T-helper 17 cell (primary cell): ENCODE results near the gene FSD2. TPM values are rescaled to one million over a fixed set of nuclear protein-coding genes. Genes with fewer than 3 reads are reported as not detected.

Source experiments
- ATAC-seq: fragments of 150-1000 bp; cut with Tn5 transposase; 2 replicates; pipeline ENCODE4 v1.10.0; 2021; ENCODE audit warnings: mild to moderate bottlenecking, moderate library complexity
- DNase-seq, 3 donors: peaks; one replicate each; pipeline versions ENCODE4 v3.0.0 to v3.0.0-alpha.2; 2020 to 2021
- H3K9me3 ChIP-seq: one replicate; pipeline ENCODE4 v1.7.0; 2013; ENCODE audit warnings: low read length, mild to moderate bottlenecking; ENCODE audit not compliant: control insufficient read depth, poor library complexity, severe bottlenecking
- H3K27ac Mint-ChIP-seq: one replicate; pipeline ENCODE4 v1.8.0; 2022; ENCODE audit warnings: mild to moderate bottlenecking, moderate library complexity, mixed read lengths
- H3K27me3 Mint-ChIP-seq: one replicate; pipeline ENCODE4 v1.8.0; 2022; ENCODE audit warnings: mixed read lengths
- H3K36me3 Mint-ChIP-seq: one replicate; pipeline ENCODE4 v1.8.0; 2022; ENCODE audit warnings: low read depth, mixed read lengths
- H3K4me1 Mint-ChIP-seq: one replicate; pipeline ENCODE4 v1.8.0; 2022; ENCODE audit warnings: mild to moderate bottlenecking, mixed read lengths
- H3K4me3 Mint-ChIP-seq: one replicate; pipeline ENCODE4 v1.8.0; 2022; ENCODE audit warnings: mild to moderate bottlenecking, moderate library complexity, mixed read lengths
- total RNA-seq, 4 donors: library from RNA in 2 of 4; stranded (reverse) in 2 of 4; gene quantifications; one replicate each; pipeline ENCODE4 v1.2.3 and lab custom pipeline; 2022 to 2026

The FSD2 gene, protein sequence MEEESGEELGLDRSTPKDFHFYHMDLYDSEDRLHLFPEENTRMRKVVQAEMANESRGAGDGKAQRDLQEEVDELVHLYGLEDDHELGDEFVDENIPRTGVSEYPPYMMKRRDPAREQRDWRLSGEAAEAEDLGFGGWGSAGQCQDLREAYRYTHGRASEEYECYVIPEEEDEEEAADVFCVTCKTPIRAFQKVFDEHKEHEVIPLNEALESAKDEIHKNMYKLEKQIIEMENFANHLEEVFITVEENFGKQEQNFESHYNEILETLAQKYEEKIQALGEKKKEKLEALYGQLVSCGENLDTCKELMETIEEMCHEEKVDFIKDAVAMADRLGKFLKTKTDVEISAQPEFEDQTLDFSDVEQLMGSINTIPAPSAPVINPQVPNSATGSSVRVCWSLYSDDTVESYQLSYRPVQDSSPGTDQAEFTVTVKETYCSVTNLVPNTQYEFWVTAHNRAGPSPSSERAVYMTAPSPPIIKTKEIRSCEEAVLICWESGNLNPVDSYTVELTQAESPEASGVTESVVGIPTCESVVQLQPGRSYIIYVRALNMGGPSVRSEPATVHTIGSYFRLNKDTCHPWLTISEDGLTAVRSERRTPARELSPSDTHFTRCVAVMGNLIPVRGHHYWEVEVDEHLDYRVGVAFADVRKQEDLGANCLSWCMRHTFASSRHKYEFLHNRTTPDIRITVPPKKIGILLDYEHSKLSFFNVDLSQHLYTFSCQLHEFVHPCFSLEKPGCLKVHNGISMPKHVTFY
- total RNA-seq (not detected), total RNA-seq (lab: John Stamatoyannopoulos, UW) (0.08 to 0.12 reads per million in 2 donors)

- Mint-ChIP-seq H3K4me3 (peak within 1 kb of the TSS; percentile 19), H3K27ac (no peak within 1 kb of the TSS), H3K4me1 (peaks cover 16% of the 10 kb centered on the region), H3K36me3 (peaks cover 12% of the 10 kb centered on the region), H3K27me3 (peaks cover 34% of the 10 kb centered on the region)
- ATAC-seq (no peak), DNase-seq (no peak)
- H3K9me3 ChIP-seq = no peaks in the 10 kb centered on the region
Measured at GRCh38 chr15:82805994-82806406, at the start of gene FSD2. TSS of gene FSD2 (minus strand) at chr15:82806069. CDS start at chr15:82787390, 18,679 bp downstream.

GRCh38 chr15:82854554-82854953 lies 48.7 kb upstream of the FSD2 start:
- H3K4me3 Mint-ChIP-seq = no peak overlapping the region
- no peak for ATAC-seq
- DNase-seq = no peak
- H3K27ac Mint-ChIP-seq = no peak overlapping the region
- H3K27me3 Mint-ChIP-seq = peaks cover 13% of the 10 kb centered on the region
- peaks cover 3% of the 10 kb centered on the region for H3K36me3 Mint-ChIP-seq
- no peaks in the 10 kb centered on the region for H3K9me3 ChIP-seq
- peaks cover 7% of the 10 kb centered on the region for H3K4me1 Mint-ChIP-seq

DNA sequence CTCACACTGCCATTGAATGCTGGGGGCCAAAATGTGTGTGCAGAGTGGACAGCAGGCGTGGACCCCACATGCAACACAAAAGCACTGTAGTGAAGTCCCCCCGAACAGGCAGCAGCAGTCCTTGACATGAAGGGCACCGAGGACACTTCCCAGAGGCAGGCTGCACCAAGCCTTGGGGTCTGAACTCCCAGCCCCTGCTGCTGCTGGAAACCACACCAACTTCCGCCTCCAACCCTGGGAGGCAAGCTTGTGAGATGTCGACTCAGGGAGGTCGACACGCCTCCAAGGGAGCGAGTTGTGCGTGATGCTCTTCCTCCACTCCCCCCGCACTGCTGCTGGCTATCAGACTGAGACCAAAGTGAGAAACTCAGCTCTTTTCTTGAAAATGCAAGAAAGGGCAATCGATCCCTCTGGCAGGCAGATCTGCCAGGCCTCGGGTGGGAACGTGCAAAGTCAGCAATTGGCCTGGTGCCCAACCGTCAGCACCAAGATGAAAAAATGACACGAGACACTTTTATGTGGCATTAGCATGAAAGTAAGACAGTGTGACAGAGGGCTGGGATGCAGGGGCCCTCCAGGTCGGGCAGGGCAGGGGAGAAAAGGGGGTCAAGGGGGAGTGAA lies 47.2 kb upstream of the FSD2 start:
- peaks cover 10% of the 10 kb centered on the region for H3K4me1 Mint-ChIP-seq
- ATAC-seq = no peak
- no peaks in the 10 kb centered on the region for H3K36me3 Mint-ChIP-seq
- H3K27me3 Mint-ChIP-seq = no peaks in the 10 kb centered on the region
- H3K9me3 ChIP-seq = no peaks in the 10 kb centered on the region
- no peak for DNase-seq
- no peak overlapping the region for H3K4me3 Mint-ChIP-seq
- no peak overlapping the region for H3K27ac Mint-ChIP-seq

GRCh38 chr15:82851981-82852511 lies 46.2 kb upstream of the FSD2 start:
- Mint-ChIP-seq H3K4me3 (no peak overlapping the region), H3K4me1 (peaks cover 10% of the 10 kb centered on the region), H3K36me3 (no peaks in the 10 kb centered on the region), H3K27ac (no peak overlapping the region), H3K27me3 (no peaks in the 10 kb centered on the region)
- H3K9me3 ChIP-seq = no peaks in the 10 kb centered on the region
- ATAC-seq (no peak), DNase-seq (no peak)

DNA sequence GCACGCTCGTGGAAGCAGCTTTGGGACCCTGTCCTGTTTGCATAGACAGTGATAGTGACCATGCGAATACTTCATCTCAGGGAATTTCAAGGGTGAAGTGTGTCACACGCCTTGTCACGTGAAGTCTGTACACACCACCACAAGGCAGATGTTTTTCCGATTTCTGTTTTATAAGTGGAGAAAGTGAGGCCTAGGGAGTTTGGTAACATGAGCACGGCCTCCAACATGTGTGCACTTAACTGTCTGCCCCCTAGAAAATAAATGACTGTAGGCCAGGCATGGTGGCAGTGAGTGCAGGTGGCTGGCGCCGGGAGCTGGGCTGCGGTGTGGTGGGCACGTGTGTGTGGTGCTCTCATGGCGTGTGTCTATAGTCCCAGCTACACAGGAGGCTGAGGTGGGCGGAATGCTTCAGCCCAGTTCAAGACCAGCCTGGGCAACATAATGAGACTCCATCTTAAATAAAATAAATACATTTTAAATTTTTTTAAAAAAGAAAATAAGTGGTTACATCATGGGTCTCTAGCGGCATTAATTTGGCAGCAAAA lies 45.5 kb upstream of the FSD2 start:
- peaks cover 10% of the 10 kb centered on the region for H3K4me1 Mint-ChIP-seq
- no peak overlapping the region for H3K4me3 Mint-ChIP-seq
- DNase-seq (no peak), ATAC-seq (no peak)
- H3K27me3 Mint-ChIP-seq = no peaks in the 10 kb centered on the region
- no peaks in the 10 kb centered on the region for H3K9me3 ChIP-seq
- no peaks in the 10 kb centered on the region for H3K36me3 Mint-ChIP-seq
- no peak overlapping the region for H3K27ac Mint-ChIP-seq

GRCh38 chr15:82850731-82851130 lies 44.9 kb upstream of the FSD2 start:
- H3K4me1 Mint-ChIP-seq = peaks cover 12% of the 10 kb centered on the region
- no peaks in the 10 kb centered on the region for H3K36me3 Mint-ChIP-seq
- H3K27me3 Mint-ChIP-seq = no peaks in the 10 kb centered on the region
- H3K4me3 Mint-ChIP-seq = no peak overlapping the region
- no peaks in the 10 kb centered on the region for H3K9me3 ChIP-seq
- DNase-seq = no peak
- no peak for ATAC-seq
- H3K27ac Mint-ChIP-seq = no peak overlapping the region

GRCh38 chr15:82849556-82850512 lies 44.0 kb upstream of the FSD2 start:
- H3K36me3 Mint-ChIP-seq = no peaks in the 10 kb centered on the region
- no peaks in the 10 kb centered on the region for H3K27me3 Mint-ChIP-seq
- H3K4me3 Mint-ChIP-seq = no peak overlapping the region
- no peak overlapping the region for H3K27ac Mint-ChIP-seq
- peak in 1 of 3 donors; percentile 33 for DNase-seq
- ATAC-seq = peak; percentile 68
- H3K9me3 ChIP-seq = no peaks in the 10 kb centered on the region
- peaks cover 13% of the 10 kb centered on the region for H3K4me1 Mint-ChIP-seq

DNA sequence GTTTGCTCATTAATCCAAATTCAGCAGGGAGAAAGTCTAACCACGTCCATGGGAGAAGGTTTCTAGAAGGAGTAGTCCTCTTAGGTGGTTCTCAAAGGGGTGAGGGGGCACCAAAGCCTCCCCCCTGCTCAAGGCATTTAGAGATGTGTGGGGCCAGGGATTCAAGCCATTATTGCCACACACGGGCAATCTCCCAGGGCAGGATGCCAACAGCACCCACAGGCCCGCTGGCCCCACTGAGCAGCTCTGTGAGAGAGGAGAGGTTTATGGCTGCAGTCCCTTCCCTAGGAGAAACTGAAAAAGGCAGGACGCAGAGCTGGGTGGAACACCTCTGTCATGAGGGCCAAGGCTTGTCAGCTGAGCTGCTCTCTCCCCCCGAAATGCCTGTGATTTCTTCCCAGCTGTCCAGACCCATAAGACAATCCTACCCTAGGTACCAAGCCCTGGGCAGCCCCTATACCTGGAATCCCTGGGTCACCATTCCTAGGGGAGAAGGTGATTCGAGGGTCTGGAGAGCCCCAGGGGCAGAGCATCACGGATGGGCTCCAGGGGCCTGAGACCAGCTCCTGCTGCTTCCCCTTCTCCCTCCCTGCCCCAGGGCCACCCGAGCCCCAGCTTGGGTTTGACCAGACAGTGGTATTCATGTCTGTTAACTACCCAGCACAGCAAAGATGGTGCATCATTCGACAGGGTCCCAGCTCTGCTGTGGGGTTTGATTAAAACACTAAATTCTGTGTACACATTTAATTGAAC lies 42.5 kb upstream of the FSD2 start:
- Mint-ChIP-seq H3K36me3 (no peaks in the 10 kb centered on the region), H3K27ac (no peak overlapping the region), H3K4me1 (peaks cover 15% of the 10 kb centered on the region), H3K4me3 (no peak overlapping the region), H3K27me3 (no peaks in the 10 kb centered on the region)
- DNase-seq = no peak
- H3K9me3 ChIP-seq = no peaks in the 10 kb centered on the region
- no peak for ATAC-seq

- DNase-seq = no peak
- no peak for ATAC-seq
- Mint-ChIP-seq H3K36me3 (no peaks in the 10 kb centered on the region), H3K27me3 (no peaks in the 10 kb centered on the region), H3K4me3 (no peak overlapping the region), H3K4me1 (peaks cover 15% of the 10 kb centered on the region), H3K27ac (no peak overlapping the region)
- H3K9me3 ChIP-seq = no peaks in the 10 kb centered on the region
Measured at GRCh38 chr15:82847703-82848102, 41.8 kb upstream of the FSD2 start.

DNA sequence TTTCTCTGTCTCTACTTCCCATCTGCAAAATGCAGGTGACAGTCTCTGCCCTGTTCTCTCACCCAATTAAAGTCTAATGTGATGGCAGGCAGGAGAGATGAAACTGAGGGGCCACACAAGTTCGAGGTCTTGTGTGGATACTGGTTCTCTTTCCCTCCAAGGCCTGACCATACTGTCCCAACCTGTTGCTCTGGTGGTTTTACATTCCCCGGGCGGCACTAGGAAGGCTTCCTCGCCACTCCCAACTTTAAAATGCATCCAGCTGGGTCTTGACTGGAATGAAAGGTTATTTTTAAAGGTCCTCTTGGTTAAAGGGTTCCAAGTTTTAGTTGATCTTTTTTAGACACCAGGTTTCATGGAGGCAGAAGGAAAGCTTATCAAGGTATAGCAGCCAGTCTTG lies 40.8 kb upstream of the FSD2 start:
- no peaks in the 10 kb centered on the region for H3K9me3 ChIP-seq
- DNase-seq (no peak), ATAC-seq (no peak)
- Mint-ChIP-seq H3K27me3 (no peaks in the 10 kb centered on the region), H3K4me1 (peaks cover 13% of the 10 kb centered on the region), H3K36me3 (no peaks in the 10 kb centered on the region), H3K4me3 (no peak overlapping the region), H3K27ac (no peak overlapping the region)

DNA sequence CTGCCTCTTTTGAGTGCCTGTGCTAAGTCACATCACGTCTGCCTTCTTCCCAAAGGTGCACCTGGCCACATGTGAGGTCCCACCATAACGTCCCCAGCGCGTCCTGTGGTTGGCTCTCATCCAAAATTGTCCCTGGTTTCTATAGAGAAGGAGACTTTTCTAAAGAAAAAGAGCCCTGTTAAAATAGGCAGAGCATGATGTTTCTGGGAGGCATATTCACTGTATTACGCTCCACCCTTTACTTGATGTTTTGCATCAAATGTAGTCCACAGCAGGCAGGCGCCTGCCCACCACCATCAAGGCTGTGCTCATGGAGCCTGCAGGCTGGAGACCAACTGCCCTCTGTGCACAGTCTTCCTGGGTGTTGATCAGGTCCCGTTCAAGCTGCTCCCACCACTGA lies 39.8 kb upstream of the FSD2 start:
- Mint-ChIP-seq H3K36me3 (no peaks in the 10 kb centered on the region), H3K4me3 (no peak overlapping the region), H3K27ac (no peak overlapping the region), H3K27me3 (no peaks in the 10 kb centered on the region), H3K4me1 (peaks cover 13% of the 10 kb centered on the region)
- H3K9me3 ChIP-seq = no peaks in the 10 kb centered on the region
- no peak for DNase-seq
- ATAC-seq = no peak

GRCh38 chr15:82843566-82843965 lies 37.7 kb upstream of the FSD2 start:
- H3K36me3 Mint-ChIP-seq = no peaks in the 10 kb centered on the region
- peaks cover 7% of the 10 kb centered on the region for H3K4me1 Mint-ChIP-seq
- no peak overlapping the region for H3K4me3 Mint-ChIP-seq
- no peak overlapping the region for H3K27ac Mint-ChIP-seq
- DNase-seq (no peak), ATAC-seq (no peak)
- H3K27me3 Mint-ChIP-seq = no peaks in the 10 kb centered on the region
- no peaks in the 10 kb centered on the region for H3K9me3 ChIP-seq
